H9 (cell line): ENCODE measurements around the gene EDN1. TPM values are rescaled to one million over a fixed set of nuclear protein-coding genes. Genes with fewer than 3 reads are reported as not detected.

Experiments
- DNase-seq: peaks from one replicate; pipeline ENCODE4 v3.0.0-alpha.2; 2017
- H2AFZ ChIP-seq: one replicate; pipeline ENCODE4 v1.6.1; 2013; ENCODE audit warnings: mild to moderate bottlenecking, low read length, control low read depth, moderate library complexity
- H2AK5ac ChIP-seq: 2 replicates; pipeline ENCODE4 v1.6.1; 2013; ENCODE audit warnings: low read length, control low read depth, mixed read lengths; ENCODE audit not compliant: insufficient read length
- H2BK120ac ChIP-seq: one replicate; pipeline ENCODE4 v1.6.1; 2013; ENCODE audit warnings: low read depth, mild to moderate bottlenecking, low read length, control low read depth, inconsistent platforms; ENCODE audit not compliant: poor library complexity, severe bottlenecking
- H2BK12ac ChIP-seq: 2 replicates; pipeline ENCODE4 v1.6.1; 2013; ENCODE audit warnings: low read length, control low read depth, mixed read lengths, low read depth; ENCODE audit not compliant: insufficient read length
- H2BK15ac ChIP-seq: 2 replicates; pipeline ENCODE4 v1.6.1; 2013; ENCODE audit warnings: low read depth, low read length, control low read depth
- H2BK20ac ChIP-seq: one replicate; pipeline ENCODE4 v1.6.1; 2013; ENCODE audit warnings: low read depth, mild to moderate bottlenecking, low read length, control low read depth, inconsistent platforms; ENCODE audit not compliant: poor library complexity, severe bottlenecking
- H2BK5ac ChIP-seq: 2 replicates; pipeline ENCODE4 v1.6.1; 2013; ENCODE audit warnings: low read length, control low read depth, mixed read lengths; ENCODE audit not compliant: insufficient read length
- H3K14ac ChIP-seq: 2 replicates; pipeline ENCODE4 v1.6.1; 2013; ENCODE audit warnings: low read length, control low read depth; ENCODE audit not compliant: insufficient read depth
- H3K18ac ChIP-seq: 2 replicates; pipeline ENCODE4 v1.6.1; 2013; ENCODE audit warnings: low read depth, mild to moderate bottlenecking, mixed read lengths, low read length, control low read depth; ENCODE audit not compliant: insufficient read length
- H3K23ac ChIP-seq: 2 replicates; pipeline ENCODE4 v1.6.1; 2013; ENCODE audit warnings: low read length, control low read depth, mixed read lengths, low read depth; ENCODE audit not compliant: insufficient read length
- H3K23me2 ChIP-seq: 2 replicates; pipeline ENCODE4 v1.6.1; 2013; ENCODE audit warnings: low read depth, mild to moderate bottlenecking, mixed read lengths, low read length, control low read depth; ENCODE audit not compliant: insufficient read length, poor library complexity, severe bottlenecking
- H3K27ac ChIP-seq: 2 replicates; pipeline ENCODE4 v1.5.1; 2013; ENCODE audit warnings: low read length, control low read depth, mixed read lengths, low read depth; ENCODE audit not compliant: insufficient read length
- H3K27me3 ChIP-seq: 2 replicates; pipeline ENCODE4 v1.6.1; 2013; ENCODE audit warnings: low read length, control low read depth, inconsistent platforms; ENCODE audit not compliant: insufficient read depth
- H3K4ac ChIP-seq: 2 replicates; pipeline ENCODE4 v1.6.1; 2013; ENCODE audit warnings: low read depth, mild to moderate bottlenecking, control low read depth, inconsistent platforms, low read length, moderate library complexity
- H3K4me1 ChIP-seq: 2 replicates; pipeline ENCODE4 v1.6.1; 2013; ENCODE audit warnings: low read length, control low read depth, inconsistent platforms; ENCODE audit not compliant: insufficient read depth
- H3K4me2 ChIP-seq: 2 replicates; pipeline ENCODE4 v1.6.1; 2013; ENCODE audit warnings: low read length, control low read depth, mixed read lengths; ENCODE audit not compliant: insufficient read length, insufficient read depth
- H3K56ac ChIP-seq: 2 replicates; pipeline ENCODE4 v1.6.1; 2013; ENCODE audit warnings: low read depth, mild to moderate bottlenecking, mixed read lengths, low read length, control low read depth; ENCODE audit not compliant: insufficient read length
- H3K79me1 ChIP-seq: 2 replicates; pipeline ENCODE4 v1.6.1; 2013; ENCODE audit warnings: low read depth, mild to moderate bottlenecking, moderate library complexity, low read length, control low read depth, inconsistent platforms; ENCODE audit not compliant: insufficient read depth, poor library complexity, severe bottlenecking
- H3K79me2 ChIP-seq: 2 replicates; pipeline ENCODE4 v1.6.1; 2013; ENCODE audit warnings: low read length, control low read depth, inconsistent platforms; ENCODE audit not compliant: insufficient read depth
- H3K9ac ChIP-seq: 2 replicates; pipeline ENCODE4 v1.6.1; 2013; ENCODE audit warnings: low read length, control low read depth, mixed read lengths; ENCODE audit not compliant: insufficient read length; ENCODE audit errors: extremely low read depth
- H3K9me3 ChIP-seq: one replicate; pipeline ENCODE4 v1.6.1; 2013; ENCODE audit warnings: low read depth, low read length, inconsistent platforms; ENCODE audit not compliant: control insufficient read depth
- H3T11ph ChIP-seq: one replicate; pipeline ENCODE4 v1.6.1; 2013; ENCODE audit warnings: mild to moderate bottlenecking, low read length, control low read depth, inconsistent platforms
- H4K20me1 ChIP-seq: one replicate; pipeline ENCODE4 v1.6.1; 2013; ENCODE audit not compliant: control insufficient read depth, insufficient read length, insufficient read depth
- H4K5ac ChIP-seq: 2 replicates; pipeline ENCODE4 v1.6.1; 2013; ENCODE audit warnings: low read depth, mild to moderate bottlenecking, mixed read lengths, low read length, control low read depth; ENCODE audit not compliant: insufficient read length
- H4K8ac ChIP-seq: replicated peaks from 2 replicates; pipeline ENCODE4 v1.6.1; 2013; ENCODE audit warnings: low read length, control low read depth, mixed read lengths, low read depth; ENCODE audit not compliant: insufficient read length
- H4K91ac ChIP-seq: 2 replicates; pipeline ENCODE4 v1.6.1; 2013; ENCODE audit warnings: low read depth, mild to moderate bottlenecking, moderate library complexity, mixed read lengths, low read length, control low read depth; ENCODE audit not compliant: insufficient read length
- H3K27ac Mint-ChIP-seq, 3 experiments: 2 replicates in 2 of 3; 3 replicates in 1 of 3; pipeline ENCODE4 v1.8.0; 2020 to 2021; ENCODE audit warnings: mixed read lengths in 3 of 3, mild to moderate bottlenecking in 1 of 3, moderate library complexity in 1 of 3
- H3K27me3 Mint-ChIP-seq: 2 replicates; pipeline ENCODE4 v1.8.0; 2021; ENCODE audit warnings: low read depth, mild to moderate bottlenecking, moderate library complexity, mixed read lengths
- H3K36me3 Mint-ChIP-seq, 3 experiments: 2 replicates in 2 of 3; 3 replicates in 1 of 3; pipeline ENCODE4 v1.8.0; 2020 to 2021; ENCODE audit warnings: low read depth in 3 of 3, mixed read lengths in 3 of 3; ENCODE audit not compliant: insufficient read depth in 1 of 3
- H3K4me1 Mint-ChIP-seq, 2 experiments: 2 replicates each; pipeline ENCODE4 v1.8.0; 2020; ENCODE audit warnings: mixed read lengths in 2 of 2
- H3K4me3 Mint-ChIP-seq, 2 experiments: 2 replicates in 1 of 2; 3 replicates in 1 of 2; pipeline ENCODE4 v1.8.0; 2020 to 2021; ENCODE audit warnings: mild to moderate bottlenecking in 2 of 2, mixed read lengths in 2 of 2, moderate library complexity in 1 of 2
- H3K9me3 Mint-ChIP-seq, 2 experiments: 2 replicates in 1 of 2; 3 replicates in 1 of 2; pipeline ENCODE4 v1.8.0; 2020; ENCODE audit warnings: mild to moderate bottlenecking in 2 of 2, mixed read lengths in 2 of 2, moderate library complexity in 1 of 2
- WGBS: extraction: QIAGEN DNeasy Blood & Tissue Kit; methylation state at CpG from one replicate; pipeline ENCODE4 v1.1.7; 2013; ENCODE audit warnings: missing lambda C conversion rate, low lambda C conversion rate, mixed read lengths; ENCODE audit not compliant: insufficient read length; ENCODE audit errors: extremely low coverage; 5-methylcytosine and 5-hydroxymethylcytosine counted together
- total RNA-seq: library from RNA; stranded (reverse); gene quantifications from 2 replicates; pipeline ENCODE4 v1.2.1, GENCODE V29; 2021
- TF ChIP-seq, protein P1 (sequence below): fragments of 200-600 bp; sonication (generic); conservative IDR thresholded peaks from 3 replicates; pipeline ENCODE4 v1.8.0; 2021; ENCODE audit warnings: antibody characterized with exemption, mild to moderate bottlenecking

EDN1 gene
- total RNA-seq, 1 experiment from 2014 or later: 2.1 TPM

DNA sequence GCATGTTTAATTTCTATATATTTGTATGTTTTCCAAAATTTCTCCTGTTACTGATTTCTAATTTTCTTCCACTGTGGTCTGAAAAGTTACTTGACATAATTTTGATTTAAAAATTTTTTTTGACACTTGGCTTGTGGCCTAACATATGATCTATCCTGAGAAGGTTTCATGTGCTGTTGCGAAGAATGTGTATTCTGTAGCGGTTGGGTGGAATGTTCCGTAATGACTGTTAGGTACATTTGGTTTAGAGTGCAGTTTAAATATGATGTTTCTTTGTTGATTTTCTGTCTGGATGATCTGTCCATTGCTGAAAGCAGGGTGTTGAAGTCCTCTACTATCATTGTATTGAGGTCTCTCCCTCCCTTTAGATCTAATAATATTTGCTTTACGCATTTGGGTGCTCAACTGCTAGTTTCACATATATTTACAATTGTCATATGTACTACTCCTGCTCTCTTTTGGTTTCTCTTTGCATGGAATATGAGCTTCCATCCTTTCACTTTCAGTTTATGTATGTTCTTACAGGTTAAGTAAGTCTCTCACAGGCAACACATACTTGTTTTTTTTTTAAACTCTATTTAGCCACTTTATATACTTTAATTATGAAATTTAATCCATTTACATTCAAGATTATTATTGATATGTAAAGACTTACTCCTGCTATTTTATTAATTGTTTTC lies 19.5 kb upstream of the EDN1 start:
- Histone ChIP-seq H3K18ac (no peak overlapping the region), H3K14ac (no peak overlapping the region), H3K27me3 (no peaks in the 10 kb centered on the region), H4K20me1 (no peaks in the 10 kb centered on the region), H3K27ac (no peak overlapping the region), H4K91ac (no peak overlapping the region), H4K8ac (no peak overlapping the region), H2BK120ac (no peak overlapping the region), H4K5ac (no peak overlapping the region), H3K23ac (no peak overlapping the region), H3K4me1 (no peaks in the 10 kb centered on the region), H2BK12ac (no peak overlapping the region), H3K79me2 (no peaks in the 10 kb centered on the region), H3K9ac (no peak overlapping the region), H2BK20ac (no peak overlapping the region), H2BK5ac (no peak overlapping the region), H2AK5ac (no peak overlapping the region), H3K23me2 (no peaks in the 10 kb centered on the region), H3K9me3 (no peaks in the 10 kb centered on the region), H2AFZ (no peak overlapping the region), H3K4ac (no peak overlapping the region), H3K56ac (no peak overlapping the region), H3K4me2 (no peak overlapping the region), H3T11ph (no peak overlapping the region), H3K79me1 (no peaks in the 10 kb centered on the region), H2BK15ac (no peak overlapping the region)
- no CpG with 5 or more reads among the region's 4 CpGs for WGBS
- TF ChIP-seq, protein P1, sequence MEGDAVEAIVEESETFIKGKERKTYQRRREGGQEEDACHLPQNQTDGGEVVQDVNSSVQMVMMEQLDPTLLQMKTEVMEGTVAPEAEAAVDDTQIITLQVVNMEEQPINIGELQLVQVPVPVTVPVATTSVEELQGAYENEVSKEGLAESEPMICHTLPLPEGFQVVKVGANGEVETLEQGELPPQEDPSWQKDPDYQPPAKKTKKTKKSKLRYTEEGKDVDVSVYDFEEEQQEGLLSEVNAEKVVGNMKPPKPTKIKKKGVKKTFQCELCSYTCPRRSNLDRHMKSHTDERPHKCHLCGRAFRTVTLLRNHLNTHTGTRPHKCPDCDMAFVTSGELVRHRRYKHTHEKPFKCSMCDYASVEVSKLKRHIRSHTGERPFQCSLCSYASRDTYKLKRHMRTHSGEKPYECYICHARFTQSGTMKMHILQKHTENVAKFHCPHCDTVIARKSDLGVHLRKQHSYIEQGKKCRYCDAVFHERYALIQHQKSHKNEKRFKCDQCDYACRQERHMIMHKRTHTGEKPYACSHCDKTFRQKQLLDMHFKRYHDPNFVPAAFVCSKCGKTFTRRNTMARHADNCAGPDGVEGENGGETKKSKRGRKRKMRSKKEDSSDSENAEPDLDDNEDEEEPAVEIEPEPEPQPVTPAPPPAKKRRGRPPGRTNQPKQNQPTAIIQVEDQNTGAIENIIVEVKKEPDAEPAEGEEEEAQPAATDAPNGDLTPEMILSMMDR: no peak
- Mint-ChIP-seq H3K27me3 (no peaks in the 10 kb centered on the region), H3K36me3 (peaks cover 0 to 7% (median 0%) of the 10 kb centered on the region in 3 experiments; a peak in 3 of 7 replicates), H3K4me1 (no peaks in the 10 kb centered on the region), H3K4me3 (no peak overlapping the region), H3K27ac (no peak overlapping the region), H3K9me3 (peaks cover 8 to 10% of the 10 kb centered on the region in 2 experiments)
- no peak for DNase-seq
